ENCODE data around the gene PCDHGC3. TPM values are rescaled to one million over a fixed set of nuclear protein-coding genes. Genes with fewer than 3 reads are reported as not detected.

Gene PCDHGC3
- total and polyA plus RNA-seq, 9 of the 15 experiments (the other 6 are each of a cell fraction or from before 2014, with no cell fraction given), result 0.07 TPM; not detected in 8

GRCh38 chr5:141519605-141520565 lies 44.1 kb downstream of the PCDHGC3 start:
- DNase-seq (ENCODE audit: extremely low read depth in 1 of 4, low spot score in 3 of 4) (no peak), ATAC-seq (no peak), FAIRE-seq (no peak)
- Histone ChIP-seq H3K36me3 (ENCODE audit: control insufficient read depth, insufficient read depth, low read length) (peaks cover 98% of the 10 kb centered on the region), H3K4me2 (ENCODE audit: insufficient read depth, low read length) (no peak overlapping the region), H3K27me3 (ENCODE audit: control insufficient read depth in 2 of 2, insufficient read depth in 2 of 2, low read length in 2 of 2) (no peaks in the 10 kb centered on the region), H4K20me1 (replicated peaks; ENCODE audit: control insufficient read depth, insufficient read depth, low read length) (no peaks in the 10 kb centered on the region; the same call in 1 of the 2 replicates), H3K9ac (ENCODE audit: insufficient read depth in 1 of 2, low read depth in 2 of 2, low read length in 2 of 2) (no peak overlapping the region), H3K79me2 (ENCODE audit: control insufficient read depth, insufficient read depth, low read length) (no peaks in the 10 kb centered on the region), H3K4me3 (no peak overlapping the region), H3K9me1 (ENCODE audit: control insufficient read depth, insufficient read depth, low read length) (no peaks in the 10 kb centered on the region), H3K4me1 (replicated peaks in 1 of 2; ENCODE audit: control insufficient read depth in 2 of 2, insufficient read depth in 2 of 2, low read length in 2 of 2) (peaks cover 0 to 7% of the 10 kb centered on the region in 2 experiments; a peak in 2 of 5 replicates), H3K9me3 (replicated peaks; ENCODE audit: control insufficient read depth, insufficient read depth, low read depth, low read length) (no peaks in the 10 kb centered on the region), H3K27ac (ENCODE audit: extremely low read depth, low read depth, low read length) (no peak overlapping the region), H2AFZ (ENCODE audit: low read depth, low read length) (no peak overlapping the region)
- CTCF ChIA-PET (ENCODE audit: low intra/inter-chr PET ratio), result no interaction called here
- WGBS (ENCODE audit: insufficient coverage, low coverage, missing lambda C conversion rate), result 96% methylated on average over 3 of the region's 3 CpGs
- intact Hi-C loops (cut with micrococcal nuclease), result loop anchor here (5.0 to 10.0 kb wide), 2 partner anchors 108 to 285 kb away; partner anchors contain the start of gene PCDHGA10
- POLR2A ChIA-PET, result interaction anchor here (0.6 kb wide), 1 partner anchor 590 kb away, joined by 3 read pairs; no protein-coding TSS in a partner anchor
- in situ Hi-C loops (cut with MboI), result loop anchor here (5.0 kb wide), 1 partner anchor 98 kb away; the partner anchor contains the start of gene PCDHGA11
- BruUV-seq (replicated peaks), result no TSS peak
- TF ChIP-seq, protein P1, sequence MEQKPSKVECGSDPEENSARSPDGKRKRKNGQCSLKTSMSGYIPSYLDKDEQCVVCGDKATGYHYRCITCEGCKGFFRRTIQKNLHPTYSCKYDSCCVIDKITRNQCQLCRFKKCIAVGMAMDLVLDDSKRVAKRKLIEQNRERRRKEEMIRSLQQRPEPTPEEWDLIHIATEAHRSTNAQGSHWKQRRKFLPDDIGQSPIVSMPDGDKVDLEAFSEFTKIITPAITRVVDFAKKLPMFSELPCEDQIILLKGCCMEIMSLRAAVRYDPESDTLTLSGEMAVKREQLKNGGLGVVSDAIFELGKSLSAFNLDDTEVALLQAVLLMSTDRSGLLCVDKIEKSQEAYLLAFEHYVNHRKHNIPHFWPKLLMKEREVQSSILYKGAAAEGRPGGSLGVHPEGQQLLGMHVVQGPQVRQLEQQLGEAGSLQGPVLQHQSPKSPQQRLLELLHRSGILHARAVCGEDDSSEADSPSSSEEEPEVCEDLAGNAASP (IDR thresholded peaks at IDR 0.05), result no peak
- TF ChIP-seq U2AF2 (optimal IDR thresholded peaks at IDR 0.05; ENCODE audit: low read depth, low read length) (no peak), ZNF224 (CRISPR knock-in tag; IDR thresholded peaks at IDR 0.05) (no peak), NFRKB (IDR thresholded peaks at IDR 0.05; ENCODE audit: low read depth) (no peak), SOX6 (IDR thresholded peaks at IDR 0.05) (no peak), NKRF (IDR thresholded peaks at IDR 0.05; ENCODE audit: borderline replicate concordance) (no peak), ZNF699 (CRISPR knock-in tag; IDR thresholded peaks at IDR 0.05; ENCODE audit: insufficient replicate concordance) (no peak)
